Measurements from ENCODE around the gene TNPO1. TPM values are rescaled to one million over a fixed set of nuclear protein-coding genes. Genes with fewer than 3 reads are reported as not detected.

TNPO1 gene
- total RNA-seq, 2 experiments from 2014 or later: 69.6 to 74.7 TPM

- intact Hi-C loops (cut with DNase I, micrococcal nuclease): loop anchor here in 1 of 2 experiments (10.0 kb wide), 2 partner anchors 107 to 543 kb away; partner anchors contain the start of gene FCHO2
- Histone ChIP-seq H3K4me3 (ENCODE audit: low read length) (peak overlapping the region; percentile 91), H3K36me3 (ENCODE audit: insufficient read depth, low read length) (peaks cover 4% of the 10 kb centered on the region), H3K27me3 (ENCODE audit: control insufficient read depth in 1 of 2, insufficient read depth in 2 of 2, low read length in 2 of 2) (no peaks in the 10 kb centered on the region), H3K27ac (ENCODE audit: low read depth in 1 of 2, low read length in 2 of 2) (peak overlapping the region in 1 of 2 donors; percentile 90), H3K4me1 (ENCODE audit: insufficient read depth, low read length) (peaks cover 9% of the 10 kb centered on the region), H3K9me3 (ENCODE audit: control insufficient read depth in 1 of 2, insufficient read depth in 1 of 2, low read length in 2 of 2) (no peaks in the 10 kb centered on the region)
- no peak for TF ChIP-seq CTCF (IDR thresholded peaks at IDR 0.05)
- POLR2A ChIA-PET: interaction anchor here (0.8 to 1.5 kb wide), 3 partner anchors 9 to 651 kb away, joined by 3 to 6 read pairs (median 5); partner anchors contain the start of gene BTF3
- Mint-ChIP-seq H3K27me3 (no peaks in the 10 kb centered on the region), H3K9me3 (no peaks in the 10 kb centered on the region), H3K36me3 (ENCODE audit: low read depth) (peaks cover 33% of the 10 kb centered on the region), H3K4me3 (peak overlapping the region; percentile 100), H3K27ac (peak overlapping the region; percentile 96), H3K4me1 (ENCODE audit: low read depth) (peaks cover 84% of the 10 kb centered on the region)
- ATAC-seq (ENCODE audit: poor library complexity) (no peak), DNase-seq (no peak)
- CTCF ChIA-PET: interaction anchor here (1.2 kb wide), 1 partner anchor 29 kb away, joined by 4 read pairs; no protein-coding TSS in a partner anchor
These were observed 31.0 kb downstream of the TNPO1 start for GRCh38 chr5:72847439-72847838.

GRCh38 chr5:72847989-72848473, 31.6 kb downstream of the TNPO1 start:
- peak overlapping the region; percentile 96 for H3K27ac Mint-ChIP-seq
- Histone ChIP-seq H3K4me1 (ENCODE audit: insufficient read depth, low read length) (peaks cover 11% of the 10 kb centered on the region), H3K9me3 (ENCODE audit: control insufficient read depth in 1 of 2, insufficient read depth in 1 of 2, low read length in 2 of 2) (no peaks in the 10 kb centered on the region), H3K4me3 (ENCODE audit: low read length) (peak overlapping the region; percentile 91), H3K36me3 (ENCODE audit: insufficient read depth, low read length) (peaks cover 5% of the 10 kb centered on the region), H3K27me3 (ENCODE audit: control insufficient read depth in 1 of 2, insufficient read depth in 2 of 2, low read length in 2 of 2) (no peaks in the 10 kb centered on the region), H3K27ac (ENCODE audit: low read depth in 1 of 2, low read length in 2 of 2) (peak overlapping the region; percentile 57 to 90)
- no peak for TF ChIP-seq CTCF (IDR thresholded peaks at IDR 0.05)
- H3K9me3 Mint-ChIP-seq: no peaks in the 10 kb centered on the region
- POLR2A ChIA-PET: interaction anchor here (0.8 to 2.2 kb wide), 6 partner anchors 8 to 650 kb away, joined by 3 to 26 read pairs (median 4); partner anchors contain the start of genes BTF3 and TNPO1
- peak overlapping the region; percentile 100 for H3K4me3 Mint-ChIP-seq
- H3K4me1 Mint-ChIP-seq (ENCODE audit: low read depth): peaks cover 85% of the 10 kb centered on the region
- H3K36me3 Mint-ChIP-seq (ENCODE audit: low read depth): peaks cover 37% of the 10 kb centered on the region
- CTCF ChIA-PET: no interaction called here
- DNase-seq (peak; percentile 68 to 91 (median 77)), ATAC-seq (ENCODE audit: poor library complexity) (peak; percentile 79)
- H3K27me3 Mint-ChIP-seq: no peaks in the 10 kb centered on the region
- intact Hi-C loops (cut with DNase I, micrococcal nuclease): loop anchor here (1.0 to 10.0 kb wide), 4 partner anchors 31 to 543 kb away; partner anchors contain the start of genes TNPO1 (in 2 of the 2) and FCHO2 (in 1 of the 2)

- H3K27me3 ChIP-seq (ENCODE audit: control insufficient read depth in 1 of 2, insufficient read depth in 2 of 2, low read length in 2 of 2): no peaks in the 10 kb centered on the region
- no peaks in the 10 kb centered on the region for H3K9me3 Mint-ChIP-seq
- peaks cover 10% of the 10 kb centered on the region for H3K36me3 ChIP-seq (ENCODE audit: insufficient read depth, low read length)
These were observed 32.3 kb downstream of the TNPO1 start for GRCh38 chr5:72848474-72849428.

More at GRCh38 chr5:72848474-72849428, 32.3 kb downstream of the TNPO1 start:
- TF ChIP-seq CTCF (IDR thresholded peaks at IDR 0.05): no peak
- peaks cover 90% of the 10 kb centered on the region for H3K4me1 Mint-ChIP-seq (ENCODE audit: low read depth)
- Histone ChIP-seq H3K27ac (ENCODE audit: low read depth in 1 of 2, low read length in 2 of 2) (peak overlapping the region; percentile 57 to 90), H3K4me1 (ENCODE audit: insufficient read depth, low read length) (peaks cover 13% of the 10 kb centered on the region), H3K4me3 (ENCODE audit: low read length) (peak overlapping the region; percentile 91), H3K9me3 (ENCODE audit: control insufficient read depth in 1 of 2, insufficient read depth in 1 of 2, low read length in 2 of 2) (no peaks in the 10 kb centered on the region)
- H3K27ac Mint-ChIP-seq: peak overlapping the region; percentile 96
- intact Hi-C loops (cut with DNase I, micrococcal nuclease): loop anchor here (1.0 to 10.0 kb wide), 4 partner anchors 32 to 544 kb away; partner anchors contain the start of genes TNPO1 (in 2 of the 2) and FCHO2 (in 1 of the 2)
- H3K36me3 Mint-ChIP-seq (ENCODE audit: low read depth): peaks cover 44% of the 10 kb centered on the region
- peak overlapping the region; percentile 100 for H3K4me3 Mint-ChIP-seq
- ATAC-seq (ENCODE audit: poor library complexity): peak; percentile 49
- ChIA-PET POLR2A (interaction anchor here (0.6 to 2.2 kb wide), 9 partner anchors 8 to 650 kb away, joined by 3 to 26 read pairs (median 4); partner anchors contain the start of genes BTF3 and TNPO1), CTCF (interaction anchor here (1.0 to 1.1 kb wide), 2 partner anchors 30 to 35 kb away, joined by 3 to 5 read pairs; no protein-coding TSS in a partner anchor)
- H3K27me3 Mint-ChIP-seq: no peaks in the 10 kb centered on the region
- DNase-seq: peak; percentile 9 to 73 (median 28)

Data from CD4-positive, alpha-beta T cell (primary cell).